Inferior parietal cortex (tissue), 1 donor: ENCODE results near the gene HPD.
"Not testable (repeated sequence)": the region's sequence is repeated elsewhere in the genome, so short reads cannot be mapped to it uniquely, and the experiment has no call there.

Experiments
- DNase-seq: peaks from one replicate; pipeline ENCODE4 v3.0.0-alpha.2; 2016; ENCODE audit errors: extremely low spot score

Gene HPD

GRCh38 chr12:121866331-121866730 lies 7.7 kb upstream of the HPD start:
- no peak for DNase-seq

- DNase-seq: peak; percentile 15
Observed at GRCh38 chr12:121861636-121862254, 3.1 kb upstream of the HPD start.

GRCh38 chr12:121860699-121861098 lies 2.0 kb upstream of the HPD start:
- DNase-seq: not testable (repeated sequence)

GRCh38 chr12:121860257-121860656 lies 1.6 kb upstream of the HPD start:
- no peak for DNase-seq

GRCh38 chr12:121858318-121858661 lies 369 bp downstream of the HPD start:
- DNase-seq: no peak

- no peak for DNase-seq
Observed at GRCh38 chr12:121857322-121858246, 1.1 kb downstream of the HPD start.

- DNase-seq: not testable (repeated sequence)
Observed at GRCh38 chr12:121852392-121852791, 6.3 kb downstream of the HPD start.

- DNase-seq: no peak
Observed at GRCh38 chr12:121849665-121850064, 9.0 kb downstream of the HPD start.

- no peak for DNase-seq
Observed at GRCh38 chr12:121849211-121849610, 9.4 kb downstream of the HPD start.

- DNase-seq: no peak
Observed at GRCh38 chr12:121845701-121846100, 13.0 kb downstream of the HPD start.

GRCh38 chr12:121843236-121843982 lies 15.2 kb downstream of the HPD start:
- no peak for DNase-seq

GRCh38 chr12:121839993-121840761 lies 18.5 kb downstream of the HPD start:
- no peak for DNase-seq

- DNase-seq: peak; percentile 92
Observed at GRCh38 chr12:121839106-121839992, 19.3 kb downstream of the HPD start.

GRCh38 chr12:121838126-121838525 lies 20.5 kb downstream of the HPD start:
- DNase-seq: no peak

GRCh38 chr12:121837680-121838079 lies 21.0 kb downstream of the HPD start:
- no peak for DNase-seq

- DNase-seq: no peak
Observed at GRCh38 chr12:121831571-121832245, 27.0 kb downstream of the HPD start.

GRCh38 chr12:121830588-121831265 lies 27.9 kb downstream of the HPD start:
- DNase-seq: no peak

- DNase-seq: no peak
Observed at GRCh38 chr12:121830134-121830533, 28.5 kb downstream of the HPD start.

- DNase-seq: no peak
Observed at GRCh38 chr12:121829250-121829918, 29.3 kb downstream of the HPD start.
